Rectal smooth muscle tissue (tissue), 1 donor: Measurements from ENCODE around the gene ULBP2.
"Not testable (repeated sequence)": the region's sequence is repeated elsewhere in the genome, so short reads cannot be mapped to it uniquely, and the experiment has no call there.

ENCODE experiments used
- H3K27ac ChIP-seq: one replicate; pipeline ENCODE4 v1.7.0; 2013; ENCODE audit warnings: low read depth, low read length, inconsistent platforms
- H3K27me3 ChIP-seq: one replicate; pipeline ENCODE4 v1.7.0; 2013; ENCODE audit warnings: low read length; ENCODE audit not compliant: control insufficient read depth, insufficient read depth
- H3K36me3 ChIP-seq: one replicate; pipeline ENCODE4 v1.7.0; 2013; ENCODE audit warnings: low read length; ENCODE audit not compliant: control insufficient read depth, insufficient read depth
- H3K4me1 ChIP-seq: one replicate; pipeline ENCODE4 v1.7.0; 2013; ENCODE audit warnings: low read length; ENCODE audit not compliant: control insufficient read depth, insufficient read depth
- H3K4me3 ChIP-seq: one replicate; pipeline ENCODE4 v1.7.0; 2013; ENCODE audit warnings: low read length
- H3K9ac ChIP-seq: one replicate; pipeline ENCODE4 v1.7.0; 2013; ENCODE audit warnings: low read length

The ULBP2 gene

GRCh38 chr6:149901444-149902140 is 40.2 kb upstream of the ULBP2 start:
- Histone ChIP-seq H3K27me3 (peaks cover 2% of the 10 kb centered on the region), H3K9ac (no peak overlapping the region), H3K36me3 (no peaks in the 10 kb centered on the region), H3K4me3 (no peak overlapping the region), H3K27ac (no peak overlapping the region), H3K4me1 (peaks cover 3% of the 10 kb centered on the region)

- Histone ChIP-seq H3K4me3 (no peak overlapping the region), H3K4me1 (no peaks in the 10 kb centered on the region), H3K36me3 (no peaks in the 10 kb centered on the region), H3K27me3 (no peaks in the 10 kb centered on the region), H3K9ac (no peak overlapping the region), H3K27ac (no peak overlapping the region)
Observed at GRCh38 chr6:149903938-149904611, 37.7 kb upstream of the ULBP2 start.

- Histone ChIP-seq H3K9ac (no peak overlapping the region), H3K4me1 (no peaks in the 10 kb centered on the region), H3K27ac (no peak overlapping the region), H3K4me3 (no peak overlapping the region), H3K36me3 (no peaks in the 10 kb centered on the region), H3K27me3 (no peaks in the 10 kb centered on the region)
Observed at GRCh38 chr6:149904661-149905370, 37.0 kb upstream of the ULBP2 start.

- H3K27me3 ChIP-seq: no peaks in the 10 kb centered on the region
- H3K27ac ChIP-seq: no peak overlapping the region
- H3K36me3 ChIP-seq: no peaks in the 10 kb centered on the region
- no peak overlapping the region for H3K4me3 ChIP-seq
- H3K9ac ChIP-seq: no peak overlapping the region
- no peaks in the 10 kb centered on the region for H3K4me1 ChIP-seq
Observed at GRCh38 chr6:149905371-149905910, 36.4 kb upstream of the ULBP2 start.

- Histone ChIP-seq H3K4me1 (no peaks in the 10 kb centered on the region), H3K27ac (no peak overlapping the region), H3K9ac (no peak overlapping the region), H3K36me3 (no peaks in the 10 kb centered on the region), H3K4me3 (no peak overlapping the region), H3K27me3 (no peaks in the 10 kb centered on the region)
Observed at GRCh38 chr6:149905911-149906371, 35.9 kb upstream of the ULBP2 start.

GRCh38 chr6:149906405-149906804 is 35.4 kb upstream of the ULBP2 start:
- Histone ChIP-seq H3K9ac (no peak overlapping the region), H3K4me1 (no peaks in the 10 kb centered on the region), H3K4me3 (no peak overlapping the region), H3K36me3 (no peaks in the 10 kb centered on the region), H3K27ac (no peak overlapping the region), H3K27me3 (no peaks in the 10 kb centered on the region)

- no peak overlapping the region for H3K27ac ChIP-seq
- no peaks in the 10 kb centered on the region for H3K36me3 ChIP-seq
- H3K4me1 ChIP-seq: no peaks in the 10 kb centered on the region
- H3K4me3 ChIP-seq: no peak overlapping the region
- H3K9ac ChIP-seq: no peak overlapping the region
- no peaks in the 10 kb centered on the region for H3K27me3 ChIP-seq
Observed at GRCh38 chr6:149907317-149907716, 34.5 kb upstream of the ULBP2 start.

GRCh38 chr6:149908480-149908879 is 33.3 kb upstream of the ULBP2 start:
- H3K4me3 ChIP-seq, H3K9ac ChIP-seq, H3K4me1 ChIP-seq, H3K27ac ChIP-seq, H3K36me3 ChIP-seq, H3K27me3 ChIP-seq: not testable (repeated sequence)

- no peak overlapping the region for H3K9ac ChIP-seq
- no peaks in the 10 kb centered on the region for H3K36me3 ChIP-seq
- no peaks in the 10 kb centered on the region for H3K27me3 ChIP-seq
- H3K4me3 ChIP-seq: no peak overlapping the region
- no peaks in the 10 kb centered on the region for H3K4me1 ChIP-seq
- H3K27ac ChIP-seq: no peak overlapping the region
Observed at GRCh38 chr6:149909701-149910470, 31.9 kb upstream of the ULBP2 start.

GRCh38 chr6:149910721-149911151 is 31.1 kb upstream of the ULBP2 start:
- Histone ChIP-seq H3K4me1 (no peaks in the 10 kb centered on the region), H3K36me3 (no peaks in the 10 kb centered on the region), H3K27me3 (no peaks in the 10 kb centered on the region), H3K4me3 (no peak overlapping the region), H3K27ac (no peak overlapping the region), H3K9ac (no peak overlapping the region)

GRCh38 chr6:149912680-149913079 is 29.1 kb upstream of the ULBP2 start:
- H3K4me3 ChIP-seq, H3K27me3 ChIP-seq, H3K36me3 ChIP-seq, H3K4me1 ChIP-seq, H3K9ac ChIP-seq, H3K27ac ChIP-seq: not testable (repeated sequence)

GRCh38 chr6:149913085-149913484 is 28.7 kb upstream of the ULBP2 start:
- Histone ChIP-seq H3K4me3 (no peak overlapping the region), H3K36me3 (no peaks in the 10 kb centered on the region), H3K27ac (no peak overlapping the region), H3K27me3 (no peaks in the 10 kb centered on the region), H3K9ac (no peak overlapping the region), H3K4me1 (no peaks in the 10 kb centered on the region)
